ENCODE measurements around the gene SLC35E4. TPM values are rescaled to one million over a fixed set of nuclear protein-coding genes. Genes with fewer than 3 reads are reported as not detected.

The SLC35E4 gene
- total RNA-seq = 1 to 10 TPM; 2.4 to 9.8 (median 4.0) TPM
- 1 to 10 TPM; 3.4 to 5.1 TPM for polyA plus RNA-seq
- long read RNA-seq, donor 1, transcript SLC35E4-201 (2 exons, 2,714 nt) = major isoform, 22 of 25 reads
- long read RNA-seq, donor 1, partial matches to known transcripts = 0 of 25 reads
- long read RNA-seq, donor 1, other reads (novel, unspliced or antisense) = 3 of 25 reads
- long read RNA-seq, donor 2, transcript SLC35E4-201 (2 exons, 2,714 nt) = major isoform, 29 of 34 reads
- long read RNA-seq, donor 2, partial matches to known transcripts = 0 of 34 reads
- long read RNA-seq, donor 2, other reads (novel, unspliced or antisense) = 5 of 34 reads
- long read RNA-seq, donor 3, transcript SLC35E4-201 (2 exons, 2,714 nt) = major isoform, 18 of 18 reads
- long read RNA-seq, donor 3, partial matches to known transcripts = 0 of 18 reads
- long read RNA-seq, donor 3, other reads (novel, unspliced or antisense) = 0 of 18 reads

- H3K36me3 ChIP-seq = no peaks in the 10 kb centered on the region
- H3K4me3 ChIP-seq = peak within 1 kb of the TSS; percentile 57 to 90 (median 74)
- ATAC-seq = peak; percentile 93 to 96 (median 95)
- peak within 1 kb of the TSS; percentile 24 to 98 (median 88) for H3K27ac ChIP-seq
- TF ChIP-seq CTCF (IDR thresholded peaks at IDR 0.05) (peak in 6 of 12 donors; percentile 7 to 30 (median 20)), POLR2A (IDR thresholded peaks at IDR 0.05) (peak; percentile 2 to 93)
- DNase-seq = peak; percentile 95 to 98 (median 95)
- H3K9me3 ChIP-seq = no peaks in the 10 kb centered on the region
- intact Hi-C loops (cut with DNase I) = loop anchor here (1.0 to 10.0 kb wide), 12 partner anchors 31 to 287 kb away; partner anchors contain the start of genes DUSP18 (in 3 of the 10), OSBP2 (in 1 of the 10) and PES1 (in 1 of the 10)
- H3K4me1 ChIP-seq = peaks cover 0 to 41% (median 29%) of the 10 kb centered on the region in 12 donors
- 1 to 5% (median 1%) methylated on average over 25 to 75 of the region's 75 CpGs for WGBS, 4 donors
- H3K27me3 ChIP-seq = no peaks in the 10 kb centered on the region
Observed at GRCh38 chr22:30635273-30636225, at the start of gene SLC35E4. TSS of gene SLC35E4 (plus strand) at chr22:30635781. CDS start at chr22:30636451, 670 bp downstream.

GRCh38 chr22:30586414-30586813 is 49.2 kb upstream of the SLC35E4 start:
- peaks cover 3 to 83% (median 78%) of the 10 kb centered on the region in 9 donors for H3K36me3 ChIP-seq
- peaks cover 0 to 19% (median 15%) of the 10 kb centered on the region in 12 donors for H3K4me1 ChIP-seq
- DNase-seq = no peak
- no peaks in the 10 kb centered on the region for H3K9me3 ChIP-seq
- H3K27me3 ChIP-seq = no peaks in the 10 kb centered on the region
- no peak for ATAC-seq
- WGBS, 4 donors = 95 to 97% (median 96%) methylated on average over 8 of the region's 8 CpGs
- intact Hi-C loops (cut with DNase I) = loop anchor here in 1 of 10 donors (10.0 kb wide), 1 partner anchor 162 kb away; the partner anchor contains the start of gene MTFP1
- no peak overlapping the region for H3K27ac ChIP-seq
- H3K4me3 ChIP-seq = no peak overlapping the region
- TF ChIP-seq POLR2A (IDR thresholded peaks at IDR 0.05) (no peak), CTCF (IDR thresholded peaks at IDR 0.05) (no peak)

- DNase-seq = no peak
- ATAC-seq = no peak
- intact Hi-C loops (cut with DNase I) = loop anchor here in 2 of 10 donors (2.0 to 5.0 kb wide), 2 partner anchors 44 to 164 kb away; partner anchors contain the start of genes MTFP1 (in 1 of the 2) and SLC35E4 (in 1 of the 2)
- Histone ChIP-seq H3K27ac (peak overlapping the region in 10 of 12 donors; percentile 67 to 91 (median 81)), H3K36me3 (peaks cover 0 to 35% (median 30%) of the 10 kb centered on the region in 9 donors), H3K9me3 (no peaks in the 10 kb centered on the region), H3K4me3 (peak overlapping the region; percentile 59 to 95 (median 82)), H3K4me1 (peaks cover 0 to 23% (median 15%) of the 10 kb centered on the region in 12 donors), H3K27me3 (no peaks in the 10 kb centered on the region)
- WGBS, 4 donors = 3 to 4% (median 3%) methylated on average over 14 of the region's 14 CpGs
- TF ChIP-seq POLR2A (IDR thresholded peaks at IDR 0.05) (no peak), CTCF (IDR thresholded peaks at IDR 0.05) (no peak)
Observed at GRCh38 chr22:30591191-30591587, 44.4 kb upstream of the SLC35E4 start.
